Measurements from ENCODE around the gene CEP57L1.
"Not testable (repeated sequence)": the region's sequence is repeated elsewhere in the genome, so short reads cannot be mapped to it uniquely, and the experiment has no call there.

CEP57L1 gene

GRCh38 chr6:109172101-109172746 is 76.9 kb downstream of the CEP57L1 start:
- no peak for DNase-seq (ENCODE audit: low read depth)

GRCh38 chr6:109174916-109175315 is 79.6 kb downstream of the CEP57L1 start:
- no peak for DNase-seq (ENCODE audit: low read depth)

- no peak for DNase-seq (ENCODE audit: low read depth)
Measured at GRCh38 chr6:109178921-109179320, 83.6 kb downstream of the CEP57L1 start.

GRCh38 chr6:109179507-109179906 is 84.2 kb downstream of the CEP57L1 start:
- no peak for DNase-seq (ENCODE audit: low read depth)

GRCh38 chr6:109182578-109182977 is 87.3 kb downstream of the CEP57L1 start:
- DNase-seq (ENCODE audit: low read depth), result no peak

GRCh38 chr6:109183109-109183650 is 87.9 kb downstream of the CEP57L1 start:
- no peak for DNase-seq (ENCODE audit: low read depth)

GRCh38 chr6:109184638-109185037 is 89.3 kb downstream of the CEP57L1 start:
- DNase-seq (ENCODE audit: low read depth), result no peak

- DNase-seq (ENCODE audit: low read depth), result no peak
Measured at GRCh38 chr6:109186012-109186411, 90.7 kb downstream of the CEP57L1 start.

GRCh38 chr6:109187399-109188114 is 92.2 kb downstream of the CEP57L1 start:
- peak; percentile 55 for DNase-seq (ENCODE audit: low read depth)

GRCh38 chr6:109188115-109188411 is 92.8 kb downstream of the CEP57L1 start:
- no peak for DNase-seq (ENCODE audit: low read depth)

GRCh38 chr6:109191368-109191767 is 96.1 kb downstream of the CEP57L1 start:
- not testable (repeated sequence) for DNase-seq (ENCODE audit: low read depth)

GRCh38 chr6:109192865-109193264 is 97.6 kb downstream of the CEP57L1 start:
- no peak for DNase-seq (ENCODE audit: low read depth)

- no peak for DNase-seq (ENCODE audit: low read depth)
Measured at GRCh38 chr6:109194880-109195279, 99.6 kb downstream of the CEP57L1 start.

- DNase-seq (ENCODE audit: low read depth), result no peak
Measured at GRCh38 chr6:109197061-109197460, 101.8 kb downstream of the CEP57L1 start.

GRCh38 chr6:109202409-109203264 is 107.3 kb downstream of the CEP57L1 start:
- DNase-seq (ENCODE audit: low read depth), result no peak

GRCh38 chr6:109204511-109204910 is 109.2 kb downstream of the CEP57L1 start:
- DNase-seq (ENCODE audit: low read depth), result no peak

GRCh38 chr6:109212683-109213082 is 117.4 kb downstream of the CEP57L1 start:
- no peak for DNase-seq (ENCODE audit: low read depth)

Measured in activated T-cell treated with anti-CD3 and anti-CD28 coated beads for 1 hour (primary cell).